WTC11 (cell line): Measurements from ENCODE around the gene ZMAT2. TPM values are rescaled to one million over a fixed set of nuclear protein-coding genes. Genes with fewer than 3 reads are reported as not detected.

Experiments used
- ATAC-seq: fragments of 200-7000 bp; cut with Tn5 transposase; 2 replicates; pipeline ENCODE4 v1.10.0; 2021; ENCODE audit warnings: mild to moderate bottlenecking, moderate library complexity
- CTCF ChIA-PET: fragments of 300-600 bp; sonication (Branson Sonifier 250); formaldehyde crosslinking; loops from one replicate; lab custom pipeline; 2021; ENCODE audit warnings: antibody characterized with exemption; lab: Charles Lee
- POLR2A ChIA-PET: fragments of 350-600 bp; sonication (Branson Sonifier 250); formaldehyde crosslinking; loops from one replicate; lab custom pipeline; 2021; ENCODE audit warnings: antibody characterized with exemption; lab: Charles Lee
- DNase-seq: peaks from one replicate; pipeline ENCODE4 v3.0.0; 2021; ENCODE audit warnings: low spot score
- H3K27ac Mint-ChIP-seq: 2 replicates; pipeline ENCODE4 v1.8.0; 2021; ENCODE audit warnings: mixed read lengths
- H3K27me3 Mint-ChIP-seq: 2 replicates; pipeline ENCODE4 v1.8.0; 2021; ENCODE audit warnings: low read depth, mild to moderate bottlenecking, moderate library complexity, mixed read lengths
- H3K36me3 Mint-ChIP-seq: 2 replicates; pipeline ENCODE4 v1.8.0; 2021; ENCODE audit warnings: mixed read lengths
- H3K4me1 Mint-ChIP-seq: 2 replicates; pipeline ENCODE4 v1.8.0; 2022; ENCODE audit warnings: mixed read lengths
- H3K4me3 Mint-ChIP-seq: 2 replicates; pipeline ENCODE4 v1.8.0; 2021; ENCODE audit warnings: mild to moderate bottlenecking, moderate library complexity, mixed read lengths
- H3K9me3 Mint-ChIP-seq: 2 replicates; pipeline ENCODE4 v1.8.0; 2021; ENCODE audit warnings: mixed read lengths
- ATF3 ChIP-seq: sonication (generic); formaldehyde crosslinking; conservative IDR thresholded peaks from 2 replicates; pipeline ENCODE4 v1.8.1; 2022; ENCODE audit warnings: mild to moderate bottlenecking, missing genetic modification reagents
- ATF6 ChIP-seq: sonication (generic); formaldehyde crosslinking; IDR thresholded peaks from 2 replicates; pipeline ENCODE4 v1.8.1; 2023; ENCODE audit warnings: mild to moderate bottlenecking, missing genetic modification reagents
- CREM ChIP-seq: sonication (generic); formaldehyde crosslinking; IDR thresholded peaks from 2 replicates; pipeline ENCODE4 v1.8.1; 2022; ENCODE audit warnings: mild to moderate bottlenecking, missing genetic modification reagents, moderate library complexity
- ELF4 ChIP-seq: sonication (generic); formaldehyde crosslinking; IDR thresholded peaks from 2 replicates; pipeline ENCODE4 v1.8.1; 2022; ENCODE audit warnings: low read depth, mild to moderate bottlenecking, moderate library complexity, missing genetic modification reagents
- FOXJ3 ChIP-seq: sonication (generic); formaldehyde crosslinking; IDR thresholded peaks from 2 replicates; pipeline ENCODE4 v1.9.0; 2021; ENCODE audit warnings: missing genetic modification reagents, mild to moderate bottlenecking, borderline replicate concordance
- FOXP1 ChIP-seq: sonication (generic); formaldehyde crosslinking; IDR thresholded peaks from 2 replicates; pipeline ENCODE4 v1.8.0; 2022; ENCODE audit warnings: missing genetic modification reagents, mild to moderate bottlenecking, moderate library complexity, borderline replicate concordance
- GRHL2 ChIP-seq: fragments of 250-450 bp; sonication (Bioruptor Pico); IDR thresholded peaks from 2 replicates; pipeline ENCODE4 v1.8.0; 2022; ENCODE audit warnings: mild to moderate bottlenecking, moderate library complexity; ENCODE audit not compliant: insufficient replicate concordance, severe bottlenecking
- GTF2I ChIP-seq: fragments of 250-450 bp; sonication (Bioruptor Pico); conservative IDR thresholded peaks from 2 replicates; pipeline ENCODE4 v1.4.0; 2021; ENCODE audit warnings: mild to moderate bottlenecking
- HMGA2 ChIP-seq: fragments of 250-450 bp; sonication (Bioruptor Pico); IDR thresholded peaks from 2 replicates; pipeline ENCODE4 v1.4.0; 2021; ENCODE audit warnings: mild to moderate bottlenecking, moderate library complexity
- IRF2 ChIP-seq: sonication (generic); formaldehyde crosslinking; IDR thresholded peaks from 2 replicates; pipeline ENCODE4 v1.8.0; 2022; ENCODE audit warnings: low read depth, missing genetic modification reagents, borderline replicate concordance
- NFATC4 ChIP-seq: fragments of 250-450 bp; sonication (Bioruptor Pico); IDR thresholded peaks from 2 replicates; pipeline ENCODE4 v1.9.0; 2021; ENCODE audit warnings: mild to moderate bottlenecking
- NR1H2 ChIP-seq: sonication (generic); formaldehyde crosslinking; IDR thresholded peaks from 2 replicates; pipeline ENCODE4 v1.9.0; 2021; ENCODE audit warnings: mild to moderate bottlenecking, moderate library complexity, missing genetic modification reagents
- PREB ChIP-seq: sonication (generic); formaldehyde crosslinking; IDR thresholded peaks from 2 replicates; pipeline ENCODE4 v1.8.1; 2022; ENCODE audit warnings: mild to moderate bottlenecking, missing genetic modification reagents, moderate library complexity, borderline replicate concordance
- RELA ChIP-seq: sonication (generic); formaldehyde crosslinking; IDR thresholded peaks from 2 replicates; pipeline ENCODE4 v1.8.1; 2022; ENCODE audit warnings: missing genetic modification reagents, mild to moderate bottlenecking, borderline replicate concordance
- TCF7 ChIP-seq: sonication (generic); formaldehyde crosslinking; IDR thresholded peaks from 2 replicates; pipeline ENCODE4 v1.8.0; 2022; ENCODE audit warnings: mild to moderate bottlenecking, low read depth, missing genetic modification reagents, moderate library complexity
- TEAD4 ChIP-seq: sonication (generic); formaldehyde crosslinking; IDR thresholded peaks from 2 replicates; pipeline ENCODE4 v1.8.0; 2022; ENCODE audit warnings: mild to moderate bottlenecking, missing genetic modification reagents
- TP53 ChIP-seq: sonication (generic); formaldehyde crosslinking; IDR thresholded peaks from 2 replicates; pipeline ENCODE4 v1.8.1; 2023; ENCODE audit warnings: mild to moderate bottlenecking, missing genetic modification reagents
- ZMAT4 ChIP-seq: fragments of 250-450 bp; sonication (Bioruptor Pico); IDR thresholded peaks from 2 replicates; pipeline ENCODE4 v1.9.0; 2021; ENCODE audit warnings: mild to moderate bottlenecking
- ZNF232 ChIP-seq: sonication (generic); formaldehyde crosslinking; IDR thresholded peaks from 2 replicates; pipeline ENCODE4 v1.8.0; 2022; ENCODE audit warnings: mild to moderate bottlenecking, missing genetic modification reagents
- ZNF317 ChIP-seq: sonication (generic); formaldehyde crosslinking; IDR thresholded peaks from 2 replicates; pipeline ENCODE4 v1.8.1; 2023; ENCODE audit warnings: low read depth, mild to moderate bottlenecking, moderate library complexity, missing genetic modification reagents, borderline replicate concordance
- ZNF532 ChIP-seq: fragments of 250-450 bp; sonication (Bioruptor Pico); IDR thresholded peaks from 2 replicates; pipeline ENCODE4 v1.9.0; 2021; ENCODE audit warnings: mild to moderate bottlenecking, borderline replicate concordance
- total RNA-seq: library from RNA; stranded (reverse); gene quantifications from 3 replicates; pipeline ENCODE4 v1.2.3, GENCODE V29; 2021
- TF ChIP-seq, protein P1 (sequence below): sonication (generic); formaldehyde crosslinking; IDR thresholded peaks from 2 replicates; pipeline ENCODE4 v1.8.0; 2023; ENCODE audit warnings: missing genetic modification reagents, mild to moderate bottlenecking, borderline replicate concordance
- TF ChIP-seq, protein P2 (sequence below): fragments of 250-450 bp; sonication (Bioruptor Pico); IDR thresholded peaks from 2 replicates; pipeline ENCODE4 v1.8.0; 2021; ENCODE audit warnings: mild to moderate bottlenecking

Gene ZMAT2
- total RNA-seq, 1 experiment from 2014 or later: 57.2 TPM

DNA sequence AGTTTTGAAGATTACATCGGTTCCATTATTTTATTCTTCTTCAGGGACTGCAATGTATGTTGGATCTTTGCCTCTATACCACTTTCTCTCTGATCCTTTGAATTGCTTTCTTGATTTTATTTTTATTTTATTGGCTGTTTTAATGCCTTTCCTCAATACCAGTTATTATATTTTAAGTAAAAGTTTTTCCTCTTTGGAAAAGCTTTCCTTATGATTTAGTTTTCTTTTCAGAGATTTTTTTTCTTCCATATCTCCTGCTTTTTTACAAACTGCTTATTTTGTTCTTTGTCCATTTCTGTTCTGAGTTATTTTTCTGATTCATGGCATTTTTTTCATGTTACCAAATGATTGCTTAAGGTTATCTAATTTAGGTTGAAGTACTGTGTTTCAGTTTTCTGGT, 11.5 kb downstream of the ZMAT2 start (continued):
- TF ChIP-seq, protein P1, sequence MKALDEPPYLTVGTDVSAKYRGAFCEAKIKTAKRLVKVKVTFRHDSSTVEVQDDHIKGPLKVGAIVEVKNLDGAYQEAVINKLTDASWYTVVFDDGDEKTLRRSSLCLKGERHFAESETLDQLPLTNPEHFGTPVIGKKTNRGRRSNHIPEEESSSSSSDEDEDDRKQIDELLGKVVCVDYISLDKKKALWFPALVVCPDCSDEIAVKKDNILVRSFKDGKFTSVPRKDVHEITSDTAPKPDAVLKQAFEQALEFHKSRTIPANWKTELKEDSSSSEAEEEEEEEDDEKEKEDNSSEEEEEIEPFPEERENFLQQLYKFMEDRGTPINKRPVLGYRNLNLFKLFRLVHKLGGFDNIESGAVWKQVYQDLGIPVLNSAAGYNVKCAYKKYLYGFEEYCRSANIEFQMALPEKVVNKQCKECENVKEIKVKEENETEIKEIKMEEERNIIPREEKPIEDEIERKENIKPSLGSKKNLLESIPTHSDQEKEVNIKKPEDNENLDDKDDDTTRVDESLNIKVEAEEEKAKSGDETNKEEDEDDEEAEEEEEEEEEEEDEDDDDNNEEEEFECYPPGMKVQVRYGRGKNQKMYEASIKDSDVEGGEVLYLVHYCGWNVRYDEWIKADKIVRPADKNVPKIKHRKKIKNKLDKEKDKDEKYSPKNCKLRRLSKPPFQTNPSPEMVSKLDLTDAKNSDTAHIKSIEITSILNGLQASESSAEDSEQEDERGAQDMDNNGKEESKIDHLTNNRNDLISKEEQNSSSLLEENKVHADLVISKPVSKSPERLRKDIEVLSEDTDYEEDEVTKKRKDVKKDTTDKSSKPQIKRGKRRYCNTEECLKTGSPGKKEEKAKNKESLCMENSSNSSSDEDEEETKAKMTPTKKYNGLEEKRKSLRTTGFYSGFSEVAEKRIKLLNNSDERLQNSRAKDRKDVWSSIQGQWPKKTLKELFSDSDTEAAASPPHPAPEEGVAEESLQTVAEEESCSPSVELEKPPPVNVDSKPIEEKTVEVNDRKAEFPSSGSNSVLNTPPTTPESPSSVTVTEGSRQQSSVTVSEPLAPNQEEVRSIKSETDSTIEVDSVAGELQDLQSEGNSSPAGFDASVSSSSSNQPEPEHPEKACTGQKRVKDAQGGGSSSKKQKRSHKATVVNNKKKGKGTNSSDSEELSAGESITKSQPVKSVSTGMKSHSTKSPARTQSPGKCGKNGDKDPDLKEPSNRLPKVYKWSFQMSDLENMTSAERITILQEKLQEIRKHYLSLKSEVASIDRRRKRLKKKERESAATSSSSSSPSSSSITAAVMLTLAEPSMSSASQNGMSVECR: no peak
- TF ChIP-seq IRF2 (no peak), FOXP1 (CRISPR knock-in tag) (no peak), RELA (CRISPR knock-in tag) (no peak), NFATC4 (CRISPR knock-in tag) (no peak), ZMAT4 (CRISPR knock-in tag) (no peak), FOXJ3 (CRISPR knock-in tag) (no peak), NR1H2 (CRISPR knock-in tag) (no peak)

DNA sequence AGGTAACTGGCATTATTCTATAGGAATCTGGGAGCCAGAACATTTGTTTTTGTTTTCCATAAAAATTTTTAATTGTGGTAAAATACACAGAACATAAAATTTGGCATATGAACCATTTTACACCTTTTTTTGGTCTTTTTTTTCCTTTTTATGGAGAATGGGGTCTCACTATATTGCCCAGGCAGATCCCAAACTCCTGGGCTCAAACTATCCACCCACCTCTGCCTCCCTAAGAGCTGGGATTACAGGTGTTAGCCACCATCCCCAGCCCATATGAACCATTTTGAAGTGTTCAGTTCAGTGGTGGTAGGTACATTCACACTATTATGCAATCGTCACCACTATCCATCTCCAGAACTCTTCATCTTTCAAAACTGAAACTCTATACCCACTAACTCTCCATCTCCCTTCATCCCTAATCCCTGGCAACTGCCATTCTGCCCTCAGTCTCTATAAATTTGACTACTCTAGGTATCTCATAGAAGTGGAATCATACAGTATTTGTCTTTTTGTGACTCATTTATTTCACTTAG, 13.4 kb downstream of the ZMAT2 start:
- CTCF ChIA-PET: no interaction called here
- Mint-ChIP-seq H3K4me3 (no peak overlapping the region), H3K27me3 (no peaks in the 10 kb centered on the region), H3K4me1 (peaks cover 4% of the 10 kb centered on the region; the same call in 1 of the 2 replicates), H3K27ac (no peak overlapping the region), H3K36me3 (no peaks in the 10 kb centered on the region), H3K9me3 (no peaks in the 10 kb centered on the region)
- TF ChIP-seq RELA (CRISPR knock-in tag) (no peak), ATF3 (CRISPR knock-in tag) (no peak), GTF2I (CRISPR knock-in tag) (no peak), ZNF532 (CRISPR knock-in tag) (no peak), ZNF232 (CRISPR knock-in tag) (no peak), ZNF317 (CRISPR knock-in tag) (no peak), GRHL2 (no peak), HMGA2 (no peak), TCF7 (CRISPR knock-in tag) (no peak), ATF6 (no peak), TP53 (CRISPR knock-in tag) (no peak), PREB (CRISPR knock-in tag) (no peak), NR1H2 (CRISPR knock-in tag) (no peak), ELF4 (CRISPR knock-in tag) (no peak), CREM (CRISPR knock-in tag) (no peak), TEAD4 (CRISPR knock-in tag) (no peak)
- TF ChIP-seq, protein P2, sequence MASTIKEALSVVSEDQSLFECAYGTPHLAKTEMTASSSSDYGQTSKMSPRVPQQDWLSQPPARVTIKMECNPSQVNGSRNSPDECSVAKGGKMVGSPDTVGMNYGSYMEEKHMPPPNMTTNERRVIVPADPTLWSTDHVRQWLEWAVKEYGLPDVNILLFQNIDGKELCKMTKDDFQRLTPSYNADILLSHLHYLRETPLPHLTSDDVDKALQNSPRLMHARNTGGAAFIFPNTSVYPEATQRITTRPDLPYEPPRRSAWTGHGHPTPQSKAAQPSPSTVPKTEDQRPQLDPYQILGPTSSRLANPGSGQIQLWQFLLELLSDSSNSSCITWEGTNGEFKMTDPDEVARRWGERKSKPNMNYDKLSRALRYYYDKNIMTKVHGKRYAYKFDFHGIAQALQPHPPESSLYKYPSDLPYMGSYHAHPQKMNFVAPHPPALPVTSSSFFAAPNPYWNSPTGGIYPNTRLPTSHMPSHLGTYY (CRISPR knock-in tag): no peak
- DNase-seq: no peak
- no peak for ATAC-seq
- POLR2A ChIA-PET: no interaction called here
